HG02943 (cell line): Measurements from ENCODE around the gene ARPC2.

Source experiments
- ATAC-seq: cut with Tn5 transposase; IDR thresholded peaks from one replicate; pipeline ENCODE4 v1.9.1; 2021; ENCODE audit warnings: mild to moderate bottlenecking, low read depth, moderate library complexity; ENCODE audit not compliant: unreplicated experiment

Gene ARPC2

GRCh38 chr2:218252509-218253231 lies 35.7 kb downstream of the ARPC2 start:
- ATAC-seq, result no peak

- ATAC-seq, result no peak
These were observed 36.2 kb downstream of the ARPC2 start for GRCh38 chr2:218253232-218253625.

- no peak for ATAC-seq
These were observed 38.5 kb downstream of the ARPC2 start for GRCh38 chr2:218255446-218255845.

GRCh38 chr2:218256612-218257350 lies 39.8 kb downstream of the ARPC2 start:
- ATAC-seq, result no peak

- ATAC-seq, result peak; percentile 62
These were observed 40.5 kb downstream of the ARPC2 start for GRCh38 chr2:218257390-218257981.

- no peak for ATAC-seq
These were observed 42.3 kb downstream of the ARPC2 start for GRCh38 chr2:218259099-218259961.

GRCh38 chr2:218260166-218260565 lies 43.2 kb downstream of the ARPC2 start:
- no peak for ATAC-seq

GRCh38 chr2:218260742-218261422 lies 43.9 kb downstream of the ARPC2 start, which contains the start of gene GPBAR1:
GPBAR1 (plus strand) TSS chr2:218261015; CDS start chr2:218262725, 1,710 bp downstream.
- no peak for ATAC-seq

GRCh38 chr2:218261423-218262236 lies 44.6 kb downstream of the ARPC2 start:
- no peak for ATAC-seq

- ATAC-seq, result no peak
These were observed 45.2 kb downstream of the ARPC2 start for GRCh38 chr2:218262237-218262600.

GRCh38 chr2:218262631-218263586 lies 45.9 kb downstream of the ARPC2 start:
- no peak for ATAC-seq

GRCh38 chr2:218263817-218264641 lies 47.0 kb downstream of the ARPC2 start:
- no peak for ATAC-seq

GRCh38 chr2:218264773-218265561 lies 48.0 kb downstream of the ARPC2 start:
- ATAC-seq, result no peak

- no peak for ATAC-seq
These were observed 48.6 kb downstream of the ARPC2 start for GRCh38 chr2:218265626-218266025.

GRCh38 chr2:218266316-218266979 lies 49.5 kb downstream of the ARPC2 start:
- no peak for ATAC-seq

GRCh38 chr2:218267259-218267658 lies 50.3 kb downstream of the ARPC2 start:
- ATAC-seq, result no peak
